Peyer's patch (tissue), 4 donors: ENCODE measurements around the gene VSTM2A.

Experiments used
- CTCF ChIP-seq, 6 experiments: fragments of 450-650 bp in 4 of 6; fragments of 200-600 bp in 2 of 6; sonication (generic) in 1 of 6; IDR thresholded peaks; one replicate each; pipeline ENCODE4 v1.5.1; 2017 to 2019; ENCODE audit warnings: antibody characterized with exemption in 6 of 6, mild to moderate bottlenecking in 3 of 6, moderate library complexity in 1 of 6
- POLR2A ChIP-seq, 2 donors: fragments of 450-650 bp; IDR thresholded peaks; one replicate each; pipeline ENCODE4 v1.5.1; 2017; ENCODE audit warnings: antibody characterized with exemption in 2 of 2, mild to moderate bottlenecking in 2 of 2, moderate library complexity in 2 of 2

GRCh38 chr7:54529568-54529967 is 12.6 kb upstream of the VSTM2A start:
- TF ChIP-seq POLR2A (IDR thresholded peaks at IDR 0.05) = no peak
- no peak for TF ChIP-seq CTCF (IDR thresholded peaks at IDR 0.05)
